Measurements from ENCODE around the gene CTDSP2.
A peak's percentile ranks its signal among the peaks of the same experiment; 100 is the strongest.

CTDSP2 gene

GRCh38 chr12:57813111-57813970 lies 33.2 kb downstream of the CTDSP2 start:
- no peak for DNase-seq

- DNase-seq, result no peak
These were observed 35.3 kb downstream of the CTDSP2 start for GRCh38 chr12:57811028-57811755.

GRCh38 chr12:57810450-57810849 lies 36.1 kb downstream of the CTDSP2 start:
- DNase-seq, result no peak

- DNase-seq, result no peak
These were observed 37.1 kb downstream of the CTDSP2 start for GRCh38 chr12:57809425-57809824.

- no peak for DNase-seq
These were observed 38.2 kb downstream of the CTDSP2 start for GRCh38 chr12:57808351-57808750.

- DNase-seq, result no peak
These were observed 39.2 kb downstream of the CTDSP2 start for GRCh38 chr12:57807285-57807684.

- no peak for DNase-seq
These were observed 39.9 kb downstream of the CTDSP2 start for GRCh38 chr12:57806677-57807076.

- DNase-seq, result peak; percentile 45
These were observed 43.1 kb downstream of the CTDSP2 start for GRCh38 chr12:57803319-57803893.

GRCh38 chr12:57802607-57803006 lies 43.9 kb downstream of the CTDSP2 start:
- DNase-seq, result no peak

- no peak for DNase-seq
These were observed 45.6 kb downstream of the CTDSP2 start for GRCh38 chr12:57800965-57801364.

GRCh38 chr12:57797933-57798332 lies 48.6 kb downstream of the CTDSP2 start:
- no peak for DNase-seq

GRCh38 chr12:57796996-57797395 lies 49.5 kb downstream of the CTDSP2 start:
- DNase-seq, result no peak

GRCh38 chr12:57795354-57795753 lies 51.2 kb downstream of the CTDSP2 start:
- no peak for DNase-seq

GRCh38 chr12:57793920-57794319 lies 52.6 kb downstream of the CTDSP2 start:
- DNase-seq, result no peak

GRCh38 chr12:57783861-57784260 lies 62.7 kb downstream of the CTDSP2 start:
- no peak for DNase-seq

- no peak for DNase-seq
These were observed 63.1 kb downstream of the CTDSP2 start for GRCh38 chr12:57783466-57783801.

- DNase-seq, result peak; percentile 97
These were observed 63.7 kb downstream of the CTDSP2 start, which contains the start of gene TSFM for GRCh38 chr12:57782608-57783465. TSS of gene TSFM (plus strand) at chr12:57782787. CDS start at chr12:57782802, 15 bp downstream.

- DNase-seq, result no peak
These were observed 64.3 kb downstream of the CTDSP2 start for GRCh38 chr12:57782243-57782607.

GRCh38 chr12:57781801-57782200 lies 64.7 kb downstream of the CTDSP2 start:
- DNase-seq, result no peak

- DNase-seq, result peak; percentile 33
These were observed 65.3 kb downstream of the CTDSP2 start for GRCh38 chr12:57781244-57781643.

GRCh38 chr12:57780284-57780897 lies 66.1 kb downstream of the CTDSP2 start:
- DNase-seq, result no peak

- no peak for DNase-seq
These were observed 66.8 kb downstream of the CTDSP2 start for GRCh38 chr12:57779736-57780135.

Measured in CD4-positive, alpha-beta T cell treated with Interleukin-10 for 1 hour (primary cell).